Panc1 (cell line): ENCODE measurements around the gene NDUFS7. TPM values are rescaled to one million over a fixed set of nuclear protein-coding genes. Genes with fewer than 3 reads are reported as not detected.

Source experiments
- ATAC-seq: fragments of 200-7000 bp; cut with Tn5 transposase; 2 replicates; pipeline ENCODE4 v1.9.1; 2020; ENCODE audit warnings: mild to moderate bottlenecking, moderate library complexity
- BruUV-seq: library from RNA; stranded (reverse); fragments of 400-500 nt; replicated peaks from 2 replicates; lab custom pipeline; 2021; lab: Mats Ljungman, UMichigan
- CTCF ChIA-PET: fragments of 300-600 bp; sonication (Branson Sonifier 250); formaldehyde crosslinking; loops from one replicate; lab custom pipeline; 2022; ENCODE audit warnings: antibody characterized with exemption; lab: Charles Lee
- POLR2A ChIA-PET: fragments of 300-600 bp; sonication (Branson Sonifier 250); formaldehyde crosslinking; loops from one replicate; lab custom pipeline; 2022; ENCODE audit warnings: antibody characterized with exemption; lab: Charles Lee
- DNase-seq: peaks from one replicate; pipeline ENCODE4 v3.0.0-alpha.2; 2010; ENCODE audit warnings: low read depth, low spot score
- H3K27ac ChIP-seq: 2 replicates; pipeline ENCODE4 v1.5.1; 2011; ENCODE audit warnings: mild to moderate bottlenecking, low read length, inconsistent platforms
- H3K27me3 ChIP-seq: fragments of 200-500 bp; sonication (Bioruptor generic); 2 replicates; pipeline ENCODE4 v1.6.0; 2014; ENCODE audit warnings: low read length, inconsistent platforms; ENCODE audit not compliant: control insufficient read depth, insufficient read depth
- H3K36me3 ChIP-seq: fragments of 200-500 bp; sonication (Bioruptor generic); 2 replicates; pipeline ENCODE4 v1.5.1; 2014; ENCODE audit warnings: inconsistent platforms, mild to moderate bottlenecking, low read length, moderate library complexity; ENCODE audit not compliant: control insufficient read depth, insufficient read depth
- H3K4me1 ChIP-seq: 2 replicates; pipeline ENCODE4 v1.5.1; 2011; ENCODE audit warnings: inconsistent platforms, mild to moderate bottlenecking, low read length, moderate library complexity; ENCODE audit not compliant: control insufficient read depth, insufficient read depth
- H3K4me3 ChIP-seq, 2 experiments: 2 replicates each; pipeline ENCODE4 v1.5.1; 2011 to 2012; ENCODE audit warnings: low read depth in 2 of 2, low read length in 2 of 2, mild to moderate bottlenecking in 2 of 2, inconsistent platforms in 1 of 2, moderate library complexity in 1 of 2
- H3K9me3 ChIP-seq: fragments of 200-500 bp; sonication (Bioruptor generic); 2 replicates; pipeline ENCODE4 v1.5.1; 2014; ENCODE audit warnings: low read depth, mild to moderate bottlenecking, inconsistent platforms, low read length, moderate library complexity; ENCODE audit not compliant: control insufficient read depth, insufficient read depth
- POLR2AphosphoS5 ChIP-seq: IDR thresholded peaks from 2 replicates; pipeline ENCODE4 v1.6.1; 2012; ENCODE audit warnings: mild to moderate bottlenecking, low read depth, low read length, moderate library complexity
- TCF7L2 ChIP-seq: IDR thresholded peaks from 2 replicates; pipeline ENCODE4 v1.6.1; 2011; ENCODE audit warnings: mild to moderate bottlenecking, low read depth, low read length, inconsistent platforms
- in situ Hi-C: cut with HindIII; loops from 2 replicates; pipeline ENCODE4 v1.10.0; 2016; ENCODE audit warnings: low sequenced_read_pairs, low pct_unique_long_range_greater_than_20kb
- intact Hi-C: fragments of 100-400 bp; cut with micrococcal nuclease; formaldehyde crosslinking; loops from one replicate; pipeline ENCODE4 v1.10.0; 2022; ENCODE audit not compliant: unreplicated experiment
- total RNA-seq: library from RNA; stranded (reverse); gene quantifications from one replicate; pipeline ENCODE4 v1.2.1, GENCODE V29; 2021; ENCODE audit not compliant: unreplicated experiment

The NDUFS7 gene
- total RNA-seq, 1 experiment from 2014 or later = 73.0 TPM

- peak overlapping the region; percentile 89 for H3K27ac ChIP-seq
- no TSS peak for BruUV-seq
- in situ Hi-C loops (no loop called here), intact Hi-C loops (no loop called here)
- H3K27me3 ChIP-seq = no peaks in the 10 kb centered on the region
- no peak for DNase-seq
- peaks cover 6% of the 10 kb centered on the region for H3K36me3 ChIP-seq
- ChIA-PET CTCF (no interaction called here), POLR2A (no interaction called here)
- no peak overlapping the region; a peak in 1 of 4 replicates for H3K4me3 ChIP-seq
- no peak for ATAC-seq
- peaks cover 46% of the 10 kb centered on the region for H3K4me1 ChIP-seq
- no peaks in the 10 kb centered on the region for H3K9me3 ChIP-seq
- TF ChIP-seq POLR2AphosphoS5 = 0 out of 2 replicates have a peak, but pooled peaks have one; percentile 33
- no peak for TF ChIP-seq TCF7L2
These were observed 58.2 kb downstream of the NDUFS7 start for GRCh38 chr19:1441677-1442438.

Other genes with a start within 250 kb of the NDUFS7 start
- 101 TPM for gene SBNO2, start 209.6 kb upstream of the NDUFS7 start, total RNA-seq
- 116 TPM for gene STK11, start 178.1 kb upstream of the NDUFS7 start, total RNA-seq
- gene CBARP, start 145.9 kb upstream of the NDUFS7 start, total RNA-seq = 14.5 TPM
- gene ATP5F1D, start 142.2 kb upstream of the NDUFS7 start, total RNA-seq = 218 TPM
- gene MIDN, start 135.3 kb upstream of the NDUFS7 start, total RNA-seq = 118 TPM
- gene CIRBP, start 114.6 kb upstream of the NDUFS7 start, total RNA-seq = 66.6 TPM
- gene FAM174C, start 108.4 kb upstream of the NDUFS7 start, total RNA-seq = 133 TPM
- 7.8 TPM for gene EFNA2, start 98.0 kb upstream of the NDUFS7 start, total RNA-seq
- gene GAMT, start 17.6 kb downstream of the NDUFS7 start, total RNA-seq = 21.2 TPM
- gene DAZAP1, start 23.7 kb downstream of the NDUFS7 start, total RNA-seq = 195 TPM
- 1,067 TPM for gene RPS15, start 54.5 kb downstream of the NDUFS7 start, total RNA-seq
- 11.9 TPM for gene APC2, start 66.2 kb downstream of the NDUFS7 start, total RNA-seq
- gene C19orf25, start 95.3 kb downstream of the NDUFS7 start, total RNA-seq = 34.7 TPM
- gene PCSK4, start 106.4 kb downstream of the NDUFS7 start, total RNA-seq = 9.9 TPM
- gene REEP6, start 107.3 kb downstream of the NDUFS7 start, total RNA-seq = 9.2 TPM
- 20.6 TPM for gene ADAMTSL5, start 129.1 kb downstream of the NDUFS7 start, total RNA-seq
- not detected for gene PLK5, start 140.2 kb downstream of the NDUFS7 start, total RNA-seq
- gene MEX3D, start 184.4 kb downstream of the NDUFS7 start, total RNA-seq = 73.7 TPM
- 139 TPM for gene MBD3, start 209.0 kb downstream of the NDUFS7 start, total RNA-seq
- gene UQCR11, start 221.6 kb downstream of the NDUFS7 start, total RNA-seq = 300 TPM